Thyroid gland (tissue), 4 donors: ENCODE data around the gene DIP2C.

Source experiments
- POLR2A ChIP-seq, 2 donors: fragments of 450-650 bp; IDR thresholded peaks; one replicate each; pipeline ENCODE4 v1.6.1; 2017; ENCODE audit warnings: antibody characterized with exemption in 2 of 2, mild to moderate bottlenecking in 2 of 2, moderate library complexity in 1 of 2
- TF ChIP-seq, protein P1 (sequence below), 6 experiments: fragments of 200-600 bp in 3 of 6; fragments of 450-650 bp in 3 of 6; sonication (generic) in 3 of 6; IDR thresholded peaks; one replicate each; pipeline ENCODE4 v1.5.1; 2016 to 2019; ENCODE audit warnings: antibody characterized with exemption in 6 of 6, mild to moderate bottlenecking in 2 of 6, inconsistent platforms in 1 of 6, moderate library complexity in 1 of 6

- TF ChIP-seq, protein P1, sequence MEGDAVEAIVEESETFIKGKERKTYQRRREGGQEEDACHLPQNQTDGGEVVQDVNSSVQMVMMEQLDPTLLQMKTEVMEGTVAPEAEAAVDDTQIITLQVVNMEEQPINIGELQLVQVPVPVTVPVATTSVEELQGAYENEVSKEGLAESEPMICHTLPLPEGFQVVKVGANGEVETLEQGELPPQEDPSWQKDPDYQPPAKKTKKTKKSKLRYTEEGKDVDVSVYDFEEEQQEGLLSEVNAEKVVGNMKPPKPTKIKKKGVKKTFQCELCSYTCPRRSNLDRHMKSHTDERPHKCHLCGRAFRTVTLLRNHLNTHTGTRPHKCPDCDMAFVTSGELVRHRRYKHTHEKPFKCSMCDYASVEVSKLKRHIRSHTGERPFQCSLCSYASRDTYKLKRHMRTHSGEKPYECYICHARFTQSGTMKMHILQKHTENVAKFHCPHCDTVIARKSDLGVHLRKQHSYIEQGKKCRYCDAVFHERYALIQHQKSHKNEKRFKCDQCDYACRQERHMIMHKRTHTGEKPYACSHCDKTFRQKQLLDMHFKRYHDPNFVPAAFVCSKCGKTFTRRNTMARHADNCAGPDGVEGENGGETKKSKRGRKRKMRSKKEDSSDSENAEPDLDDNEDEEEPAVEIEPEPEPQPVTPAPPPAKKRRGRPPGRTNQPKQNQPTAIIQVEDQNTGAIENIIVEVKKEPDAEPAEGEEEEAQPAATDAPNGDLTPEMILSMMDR (IDR thresholded peaks at IDR 0.05), result no peak
- TF ChIP-seq POLR2A (IDR thresholded peaks at IDR 0.05), result no peak
Measured at GRCh38 chr10:341081-341740, 348.3 kb downstream of the DIP2C start.
